ENCODE data around the gene IGSF3.

The IGSF3 gene

GRCh38 chr1:116671072-116671760 lies 3.7 kb upstream of the IGSF3 start:
- DNase-seq = no peak
- no peaks in the 10 kb centered on the region for H3K9me3 ChIP-seq
- H3K4me1 ChIP-seq = no peaks in the 10 kb centered on the region
- no peak for TF ChIP-seq CTCF (IDR thresholded peaks at IDR 0.05; ENCODE audit: low read depth, low read length)
- H3K36me3 ChIP-seq = no peaks in the 10 kb centered on the region; the same call in 1 of the 2 replicates
- no peaks in the 10 kb centered on the region for H3K27me3 ChIP-seq
- H3K4me3 ChIP-seq (ENCODE audit: low read depth, low read length) = no peak overlapping the region

- H3K9me3 ChIP-seq = no peaks in the 10 kb centered on the region
- DNase-seq = no peak
- no peaks in the 10 kb centered on the region for H3K36me3 ChIP-seq
- no peak overlapping the region for H3K4me3 ChIP-seq (ENCODE audit: low read depth, low read length)
- H3K4me1 ChIP-seq = no peaks in the 10 kb centered on the region; the same call in 1 of the 2 replicates
- TF ChIP-seq CTCF (IDR thresholded peaks at IDR 0.05; ENCODE audit: low read depth, low read length) = no peak
- no peaks in the 10 kb centered on the region for H3K27me3 ChIP-seq
Observed at GRCh38 chr1:116668277-116668676, 744 bp upstream of the IGSF3 start.

GRCh38 chr1:116667078-116667574 lies 407 bp downstream of the IGSF3 start:
- Histone ChIP-seq H3K9me3 (no peaks in the 10 kb centered on the region), H3K4me1 (no peaks in the 10 kb centered on the region; the same call in 1 of the 2 replicates), H3K36me3 (no peaks in the 10 kb centered on the region), H3K4me3 (ENCODE audit: low read depth, low read length) (peak overlapping the region; percentile 93), H3K27me3 (no peaks in the 10 kb centered on the region)
- TF ChIP-seq CTCF (IDR thresholded peaks at IDR 0.05; ENCODE audit: low read depth, low read length) = no peak
- no peak for DNase-seq

- Histone ChIP-seq H3K9me3 (no peaks in the 10 kb centered on the region), H3K36me3 (no peaks in the 10 kb centered on the region), H3K4me1 (no peaks in the 10 kb centered on the region; the same call in 1 of the 2 replicates), H3K27me3 (no peaks in the 10 kb centered on the region), H3K4me3 (ENCODE audit: low read depth, low read length) (peak overlapping the region; percentile 93)
- TF ChIP-seq CTCF (IDR thresholded peaks at IDR 0.05; ENCODE audit: low read depth, low read length) = no peak
- DNase-seq = peak; percentile 28
Observed at GRCh38 chr1:116666187-116667077, 1.1 kb downstream of the IGSF3 start.

- Histone ChIP-seq H3K9me3 (no peaks in the 10 kb centered on the region), H3K4me1 (no peaks in the 10 kb centered on the region; the same call in 1 of the 2 replicates), H3K36me3 (no peaks in the 10 kb centered on the region), H3K4me3 (ENCODE audit: low read depth, low read length) (peak overlapping the region; percentile 16), H3K27me3 (no peaks in the 10 kb centered on the region)
- no peak for TF ChIP-seq CTCF (IDR thresholded peaks at IDR 0.05; ENCODE audit: low read depth, low read length)
- no peak for DNase-seq
Observed at GRCh38 chr1:116664978-116665371, 2.6 kb downstream of the IGSF3 start.
